Measurements from ENCODE around the gene AQP10.

- no peak for TF ChIP-seq CTCF (IDR thresholded peaks at IDR 0.05)
- TF ChIP-seq POLR2A (IDR thresholded peaks at IDR 0.05) = no peak
These were observed 9.8 kb downstream of the AQP10 start for GRCh38 chr1:154330669-154331068.

Data from body of pancreas (tissue), 4 donors.